ENCODE results near the gene IL13.

IL13 gene

DNA sequence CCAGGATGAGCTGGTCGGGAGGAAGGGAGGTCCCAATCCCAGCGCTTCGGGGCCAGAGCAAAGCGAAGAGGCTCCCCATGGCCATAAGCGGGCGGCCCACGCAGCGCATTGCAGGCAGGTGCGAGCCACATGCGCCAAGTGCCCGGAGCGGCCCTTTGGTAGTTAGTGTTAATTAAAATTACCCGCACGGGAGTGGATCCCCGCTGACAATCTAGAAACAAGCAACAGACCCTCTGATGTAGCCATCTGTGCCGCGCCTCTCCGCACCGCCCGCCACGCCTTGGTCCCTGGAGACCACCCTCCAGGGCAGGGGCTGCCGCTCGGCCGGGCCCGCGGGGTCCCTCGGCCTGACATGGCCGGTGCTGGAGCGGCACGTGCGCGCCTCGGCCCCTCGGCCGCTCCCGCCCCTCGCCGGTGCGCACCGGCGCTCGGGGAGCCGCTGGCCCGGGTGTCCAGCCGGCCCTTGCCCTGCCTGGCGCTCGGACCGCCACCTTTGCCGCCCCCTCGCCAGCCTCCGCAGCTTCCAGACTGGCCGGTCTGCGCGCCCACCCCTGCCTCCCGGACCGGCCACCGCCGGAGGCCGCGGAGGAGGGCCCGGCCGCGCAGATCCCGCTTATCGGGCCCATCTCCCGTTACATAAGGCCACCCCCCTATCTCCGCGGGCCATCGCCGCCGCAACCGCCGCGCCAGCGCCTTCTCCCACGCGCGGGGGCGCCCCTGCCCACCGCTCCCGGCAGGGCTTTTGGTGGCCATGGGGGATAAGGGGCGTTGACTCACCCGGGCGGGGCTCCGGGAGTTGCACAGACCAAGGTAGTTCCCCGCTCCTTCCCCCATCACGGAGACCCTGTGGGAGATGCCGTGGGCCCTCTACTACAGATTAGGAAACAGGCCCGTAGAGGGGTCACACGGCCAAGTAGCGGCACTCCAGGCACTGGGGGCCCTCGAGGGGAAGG lies 1.9 kb upstream of the IL13 start:
- DNase-seq = peak in 7 of 56 donors; percentile 9 to 39 (median 16)

GRCh38 chr5:132656774-132657355 lies 1.1 kb upstream of the IL13 start:
- DNase-seq = no peak

- peak in 1 of 56 donors; percentile 31 for DNase-seq
Observed at GRCh38 chr5:132658381-132659302, 669 bp downstream of the IL13 start.

DNA sequence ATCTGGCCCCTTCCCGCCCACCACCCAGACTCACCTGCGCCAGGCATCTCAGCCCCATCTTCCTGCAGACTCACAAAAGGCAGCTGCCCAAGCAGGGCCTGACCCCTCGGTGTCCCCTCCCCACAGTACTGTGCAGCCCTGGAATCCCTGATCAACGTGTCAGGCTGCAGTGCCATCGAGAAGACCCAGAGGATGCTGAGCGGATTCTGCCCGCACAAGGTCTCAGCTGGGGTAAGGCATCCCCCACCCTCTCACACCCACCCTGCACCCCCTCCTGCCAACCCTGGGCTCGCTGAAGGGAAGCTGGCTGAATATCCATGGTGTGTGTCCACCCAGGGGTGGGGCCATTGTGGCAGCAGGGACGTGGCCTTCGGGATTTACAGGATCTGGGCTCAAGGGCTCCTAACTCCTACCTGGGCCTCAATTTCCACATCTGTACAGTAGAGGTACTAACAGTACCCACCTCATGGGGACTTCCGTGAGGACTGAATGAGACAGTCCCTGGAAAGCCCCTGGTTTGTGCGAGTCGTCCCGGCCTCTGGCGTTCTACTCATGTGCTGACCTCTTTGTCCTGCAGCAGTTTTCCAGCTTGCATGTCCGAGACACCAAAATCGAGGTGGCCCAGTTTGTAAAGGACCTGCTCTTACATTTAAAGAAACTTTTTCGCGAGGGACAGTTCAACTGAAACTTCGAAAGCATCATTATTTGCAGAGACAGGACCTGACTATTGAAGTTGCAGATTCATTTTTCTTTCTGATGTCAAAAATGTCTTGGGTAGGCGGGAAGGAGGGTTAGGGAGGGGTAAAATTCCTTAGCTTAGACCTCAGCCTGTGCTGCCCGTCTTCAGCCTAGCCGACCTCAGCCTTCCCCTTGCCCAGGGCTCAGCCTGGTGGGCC lies 1.9 kb downstream of the IL13 start:
- DNase-seq = no peak

DNA sequence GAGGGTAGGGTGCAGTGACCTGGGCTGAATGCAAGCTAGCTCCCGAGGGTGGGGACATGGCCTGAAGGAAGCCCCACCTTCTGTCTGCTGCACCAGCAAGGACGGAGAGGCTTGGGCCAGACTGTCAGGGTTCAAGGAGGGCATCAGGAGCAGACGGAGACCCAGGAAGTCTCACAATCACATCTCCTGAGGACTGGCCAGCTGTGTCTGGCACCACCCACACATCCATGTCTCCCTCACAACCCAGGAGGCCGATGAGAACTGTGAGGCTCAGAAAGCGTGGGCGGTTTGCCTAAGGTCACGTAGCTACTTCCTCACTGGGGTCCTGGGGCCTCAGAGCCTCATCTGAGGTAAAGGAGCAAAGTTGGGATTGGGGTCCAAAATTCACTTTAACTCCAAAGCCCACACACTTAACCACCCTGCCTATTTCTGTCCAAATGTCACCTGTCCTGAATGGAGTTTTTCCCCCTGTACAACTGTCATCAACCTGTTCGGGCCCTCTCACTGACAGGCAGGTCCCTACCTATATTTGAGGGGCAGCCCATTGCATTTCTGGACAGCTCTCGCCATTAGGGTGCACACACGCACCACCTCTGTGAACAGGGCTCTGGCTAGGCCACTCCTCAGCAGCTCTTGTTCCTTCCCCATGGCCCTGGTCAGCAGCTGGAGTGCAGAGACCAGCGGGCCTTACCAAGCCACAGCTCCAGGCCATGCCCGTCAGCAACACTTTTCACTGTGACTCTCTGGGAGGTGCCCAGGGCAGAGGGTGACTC lies 3.4 kb downstream of the IL13 start:
- no peak for DNase-seq

DNA sequence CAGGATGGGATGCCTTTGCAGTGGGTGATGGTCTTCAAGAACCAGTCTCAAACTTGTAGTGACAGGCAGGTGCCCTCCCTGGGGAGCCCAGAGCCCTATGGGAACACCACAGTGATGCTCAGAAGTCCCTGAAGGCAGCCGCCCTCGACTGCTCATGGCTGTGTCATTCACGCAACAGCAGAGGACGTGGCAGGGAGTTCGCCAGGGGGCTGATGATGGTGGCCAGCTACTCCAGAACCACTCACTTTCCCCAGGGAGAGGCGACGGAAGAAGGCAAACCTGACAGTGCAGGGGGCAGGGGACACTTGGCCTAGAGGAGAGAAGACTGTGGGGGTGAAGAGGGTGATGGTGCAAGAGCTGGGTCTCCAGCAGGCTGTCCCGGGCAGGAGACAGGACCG lies 4.0 kb downstream of the IL13 start:
- DNase-seq = no peak

GRCh38 chr5:132662925-132663770 lies 5.2 kb downstream of the IL13 start:
- DNase-seq = no peak

DNA sequence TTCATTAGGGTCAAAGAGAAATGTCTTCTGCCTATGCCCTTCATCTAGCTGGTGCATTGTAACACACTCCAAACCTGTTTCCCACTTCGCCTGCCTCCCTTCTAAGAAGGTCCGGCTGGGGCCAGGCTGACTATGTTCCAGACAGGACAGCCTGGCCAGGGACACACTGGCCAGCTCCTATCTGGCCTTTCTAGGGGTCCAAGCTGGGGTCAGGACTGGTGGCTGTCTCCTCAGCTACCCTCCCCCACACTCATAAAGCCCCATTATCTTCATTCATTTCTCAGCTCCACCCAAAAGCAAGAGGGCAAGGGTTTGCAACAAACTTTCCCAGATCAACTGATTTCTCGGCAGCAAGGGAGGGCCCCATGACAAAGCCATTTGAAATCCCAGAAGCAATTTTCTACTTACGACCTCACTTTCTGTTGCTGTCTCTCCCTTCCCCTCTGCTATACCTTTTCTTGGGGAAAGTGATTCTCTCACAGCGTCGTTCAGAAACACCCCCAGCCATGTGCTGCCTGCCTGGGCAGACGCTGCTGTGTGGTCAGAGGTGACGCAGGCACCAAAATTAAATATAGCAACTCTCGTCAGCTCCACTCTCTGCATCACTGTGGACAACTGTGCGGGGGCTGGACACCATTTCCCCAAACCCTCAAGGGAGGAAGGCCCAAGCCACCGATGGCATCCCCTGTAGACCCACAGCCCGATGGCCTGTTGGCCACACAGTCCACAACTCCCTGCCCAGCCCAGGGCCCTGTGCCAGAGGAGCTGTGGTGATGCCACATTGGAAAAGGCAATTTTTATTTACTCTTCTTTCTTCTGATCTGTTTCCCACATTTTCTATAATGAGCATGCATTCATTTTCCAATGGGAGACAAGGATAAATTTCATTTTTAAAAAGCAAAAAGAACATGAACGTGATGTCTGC lies 6.1 kb downstream of the IL13 start:
- DNase-seq = peak in 1 of 56 donors; percentile 7

GRCh38 chr5:132664696-132665209 lies 6.8 kb downstream of the IL13 start:
- no peak for DNase-seq

DNA sequence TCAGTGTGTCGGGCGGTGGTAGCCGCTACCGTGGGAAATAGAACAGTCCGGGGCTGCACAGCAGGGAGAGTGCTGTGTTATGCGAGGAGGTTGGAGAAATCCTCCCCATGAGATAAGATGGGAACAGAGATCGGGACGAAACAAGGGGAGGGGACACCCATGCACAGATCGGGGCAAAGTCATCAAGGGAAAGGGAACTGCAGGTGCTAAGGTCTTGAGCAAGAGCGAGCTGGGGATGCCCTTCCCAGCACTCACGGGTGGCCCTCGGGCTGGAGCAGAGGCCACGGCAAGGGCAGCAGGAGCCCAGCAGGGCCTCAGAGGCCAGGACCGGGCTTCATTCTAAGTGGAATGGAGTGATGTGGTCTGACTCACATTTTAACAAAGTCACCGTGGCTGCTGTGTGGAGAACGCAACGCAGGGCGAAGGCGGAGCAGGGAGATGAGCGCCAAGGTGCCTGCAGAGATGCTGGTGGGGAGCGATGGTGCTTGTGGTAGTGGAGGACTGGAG lies 7.7 kb downstream of the IL13 start:
- no peak for DNase-seq

DNA sequence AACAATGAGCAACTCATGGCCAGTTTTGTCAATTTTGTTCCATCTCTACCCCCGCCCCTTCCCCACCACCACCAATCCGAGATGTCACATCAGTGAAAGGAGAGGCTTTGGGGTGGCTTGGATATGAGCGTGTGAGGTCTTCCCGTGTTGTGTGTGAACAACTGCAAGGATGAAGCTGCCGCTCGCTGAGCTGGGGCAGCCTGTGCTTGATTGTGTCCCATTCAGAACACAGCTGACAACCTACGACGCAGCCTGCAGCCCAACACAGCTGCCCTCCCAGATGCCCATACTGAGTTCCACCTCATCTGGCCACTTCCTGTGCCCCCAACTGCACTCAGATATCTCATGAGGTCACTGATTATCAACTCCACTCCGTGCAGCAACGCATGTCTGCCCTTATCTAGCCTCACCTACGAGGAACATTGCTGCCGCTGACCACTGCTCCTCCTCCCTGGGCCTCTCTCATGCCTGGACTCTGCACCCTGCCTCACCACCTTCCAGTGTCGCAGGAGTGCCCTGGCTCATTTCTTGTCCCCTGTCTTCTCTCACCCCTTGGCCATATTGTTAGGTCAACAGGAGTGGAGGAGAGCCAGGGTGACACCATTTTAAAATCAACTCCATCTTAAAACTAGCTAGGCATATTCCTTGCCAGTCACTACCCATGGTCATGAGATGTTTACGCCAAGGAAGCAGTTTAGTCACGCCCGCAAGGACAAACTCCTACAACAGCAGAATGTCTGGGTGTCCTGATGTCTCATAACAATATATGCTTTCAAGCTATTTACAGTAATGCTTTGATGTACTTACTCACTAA lies 8.5 kb downstream of the IL13 start:
- DNase-seq = no peak

DNA sequence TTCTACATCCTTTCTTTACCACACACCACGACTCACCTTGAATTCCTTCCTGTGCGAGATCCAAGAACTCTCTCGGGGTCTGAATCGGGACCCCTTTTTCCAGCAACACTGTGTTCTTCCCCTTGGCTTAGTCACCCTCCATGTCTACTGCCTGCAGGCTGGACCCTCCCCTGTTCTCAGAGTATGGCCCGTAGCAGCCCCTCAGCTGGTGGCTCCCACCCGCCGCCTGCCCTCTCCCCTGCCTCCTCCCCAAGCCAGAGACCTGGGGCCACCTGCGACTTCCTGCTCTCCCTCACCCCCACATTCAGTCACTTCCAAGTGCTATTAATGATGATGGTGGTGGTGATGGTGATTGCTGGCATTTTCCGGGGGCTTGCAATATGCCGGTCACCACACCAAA lies 9.3 kb downstream of the IL13 start:
- DNase-seq = no peak

DNA sequence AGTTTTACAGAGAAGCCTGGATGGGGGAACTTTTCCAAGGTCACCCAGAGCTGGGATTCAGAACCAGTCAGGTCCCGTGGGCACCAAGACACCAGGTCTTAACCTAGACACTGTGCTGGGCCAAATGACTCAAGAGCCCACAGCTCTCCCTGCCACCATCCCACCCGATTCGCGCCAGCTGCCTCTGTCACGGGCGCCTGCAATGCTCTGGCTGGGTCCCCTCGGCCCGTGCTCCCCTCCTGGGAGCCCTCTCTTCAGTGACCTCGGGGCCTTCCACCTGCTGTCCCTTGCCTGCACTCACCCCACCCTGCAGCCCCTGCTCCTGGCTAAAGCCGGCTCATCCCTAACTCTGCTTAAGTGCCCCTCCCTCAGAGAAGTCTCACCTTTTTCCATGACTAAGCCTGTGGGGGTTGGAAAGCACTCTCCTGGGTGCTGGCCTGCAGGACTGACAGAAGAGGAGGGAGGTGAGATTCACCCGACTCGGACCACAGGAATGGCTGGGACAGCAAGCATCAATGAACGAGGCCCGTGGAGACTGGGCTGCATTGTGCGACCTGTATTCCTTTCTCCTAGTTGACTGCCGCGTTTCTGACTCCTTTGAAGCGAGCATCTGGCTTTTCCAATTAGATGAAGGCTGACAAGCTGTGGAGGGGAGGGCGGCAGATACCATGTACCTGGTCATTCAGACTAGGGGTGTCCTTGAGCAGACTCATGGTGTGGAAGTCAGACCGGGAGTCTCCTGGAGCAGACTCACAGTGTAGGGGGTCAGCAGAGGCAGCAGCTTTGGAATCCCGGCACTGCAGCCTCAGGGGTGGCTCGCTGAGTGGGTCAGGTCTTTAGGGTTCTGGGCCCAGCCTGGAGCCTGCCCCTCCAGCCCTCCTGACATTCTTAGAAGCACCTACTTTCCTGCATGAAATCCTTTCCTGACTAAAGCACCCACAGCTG lies 10.1 kb downstream of the IL13 start:
- no peak for DNase-seq

GRCh38 chr5:132668706-132669454 lies 10.9 kb downstream of the IL13 start:
- DNase-seq = no peak
